Karpas-422 (cell line): ENCODE results near the gene LY86. TPM values are rescaled to one million over a fixed set of nuclear protein-coding genes. Genes with fewer than 3 reads are reported as not detected.

Experiments used
- DNase-seq: peaks from one replicate; pipeline ENCODE4 v3.0.0-alpha.2; 2015
- H2AFZ ChIP-seq: fragments of 200-600 bp; sonication (generic); 2 replicates; pipeline ENCODE4 v1.6.1; 2014; ENCODE audit warnings: antibody characterized with exemption, low read length, mixed read lengths
- H3K27ac ChIP-seq: fragments of 200-600 bp; sonication (generic); 2 replicates; pipeline ENCODE4 v1.5.1; 2014; ENCODE audit warnings: mild to moderate bottlenecking, low read length, moderate library complexity
- H3K27me3 ChIP-seq: fragments of 200-600 bp; sonication (generic); 2 replicates; pipeline ENCODE4 v1.6.1; 2014; ENCODE audit warnings: low read length, mixed read lengths
- H3K36me3 ChIP-seq: fragments of 200-600 bp; sonication (generic); 2 replicates; pipeline ENCODE4 v1.6.1; 2014; ENCODE audit warnings: low read length, mixed read lengths; ENCODE audit not compliant: insufficient read depth
- H3K4me1 ChIP-seq: fragments of 200-600 bp; sonication (generic); 2 replicates; pipeline ENCODE4 v1.6.1; 2014; ENCODE audit warnings: mild to moderate bottlenecking, low read length, mixed read lengths
- H3K4me2 ChIP-seq: fragments of 200-600 bp; sonication (generic); 2 replicates; pipeline ENCODE4 v1.6.1; 2014; ENCODE audit warnings: low read length, low read depth, mild to moderate bottlenecking; ENCODE audit not compliant: poor library complexity, severe bottlenecking
- H3K4me3 ChIP-seq: fragments of 200-600 bp; sonication (generic); 2 replicates; pipeline ENCODE4 v1.5.1; 2014; ENCODE audit warnings: mild to moderate bottlenecking, antibody characterized with exemption, low read length, mixed read lengths
- H3K79me2 ChIP-seq: fragments of 200-600 bp; sonication (generic); 2 replicates; pipeline ENCODE4 v1.6.1; 2014; ENCODE audit warnings: mild to moderate bottlenecking, low read length, mixed read lengths
- H3K9ac ChIP-seq: fragments of 200-600 bp; sonication (generic); 2 replicates; pipeline ENCODE4 v1.6.0; 2014; ENCODE audit warnings: low read length
- H3K9me2 ChIP-seq: fragments of 200-600 bp; sonication (generic), shearing (Covaris generic); replicated peaks from 2 replicates; pipeline ENCODE4 v1.6.0; 2014; ENCODE audit warnings: mild to moderate bottlenecking, low read length, moderate library complexity; ENCODE audit not compliant: insufficient read depth
- H3K9me3 ChIP-seq: fragments of 300-700, 200-600 bp; sonication (generic); 2 replicates; pipeline ENCODE4 v1.6.1; 2014; ENCODE audit warnings: low read length, mixed read lengths
- H4K20me1 ChIP-seq: fragments of 200-600 bp; sonication (generic); 2 replicates; pipeline ENCODE4 v1.6.1; 2014; ENCODE audit warnings: mild to moderate bottlenecking, antibody characterized with exemption, low read length, low read depth; ENCODE audit not compliant: insufficient read depth
- total RNA-seq: library from RNA; depleted of rRNA; stranded (reverse); fragments of >200 nt; shearing (Covaris generic); gene quantifications from 2 replicates; pipeline ENCODE4 v1.2.3, GENCODE V29; 2014; ENCODE audit warnings: low replicate concordance

LY86 gene
- total RNA-seq, 1 experiment from 2014 or later: 187 TPM

DNA sequence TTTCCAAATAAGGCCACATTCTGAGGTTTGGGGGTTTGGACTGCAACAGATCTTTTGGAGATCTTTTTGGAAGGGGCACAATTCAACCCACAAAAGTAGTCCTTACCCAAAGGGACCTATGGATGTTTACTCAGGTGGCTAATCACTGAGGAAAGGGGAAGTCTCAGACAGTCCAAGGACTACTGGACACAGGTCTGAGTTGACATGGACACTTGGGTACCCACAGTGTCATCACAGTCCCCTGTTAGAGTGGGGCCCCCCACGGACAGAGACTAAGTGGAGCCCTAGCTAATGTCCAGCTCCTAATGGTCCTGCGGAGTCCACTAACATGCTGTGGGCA lies 101.6 kb downstream of the LY86 start:
- DNase-seq: no peak
- H3K36me3 ChIP-seq: no peaks in the 10 kb centered on the region
- H3K4me3 ChIP-seq: no peak overlapping the region
- H3K9me3 ChIP-seq: no peaks in the 10 kb centered on the region
- no peak overlapping the region for H3K27ac ChIP-seq
- H3K27me3 ChIP-seq: no peaks in the 10 kb centered on the region
- H2AFZ ChIP-seq: no peak overlapping the region
- no peaks in the 10 kb centered on the region for H4K20me1 ChIP-seq
- no peak overlapping the region for H3K9ac ChIP-seq
- H3K4me1 ChIP-seq: peaks cover 11% of the 10 kb centered on the region
- H3K4me2 ChIP-seq: no peak overlapping the region
- no peaks in the 10 kb centered on the region for H3K79me2 ChIP-seq
- H3K9me2 ChIP-seq: no peaks in the 10 kb centered on the region

DNA sequence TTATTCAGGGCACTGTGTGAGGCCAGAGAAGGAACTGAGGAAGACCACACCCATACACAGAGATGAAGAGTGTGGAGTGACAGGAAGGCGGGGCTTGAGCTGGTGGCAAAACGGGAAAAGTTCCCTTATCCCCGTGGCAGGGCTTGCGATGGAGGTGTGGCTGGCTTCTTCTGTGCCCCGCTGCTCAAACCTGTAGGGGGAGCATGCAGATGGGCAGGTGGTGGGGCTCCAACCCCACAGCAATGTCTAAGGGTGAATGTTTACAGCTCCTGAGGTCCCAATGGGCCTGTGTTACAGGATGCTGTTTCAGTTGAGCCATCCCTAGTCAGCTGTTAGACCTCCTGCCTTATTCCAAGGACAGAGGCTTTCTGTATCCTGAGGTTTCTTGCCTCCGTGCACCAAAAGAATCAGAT lies 105.9 kb downstream of the LY86 start:
- no peaks in the 10 kb centered on the region for H3K9me3 ChIP-seq
- no peak overlapping the region for H3K27ac ChIP-seq
- H3K4me3 ChIP-seq: no peak overlapping the region
- H3K9ac ChIP-seq: no peak overlapping the region
- no peak overlapping the region for H3K4me2 ChIP-seq
- no peaks in the 10 kb centered on the region for H3K9me2 ChIP-seq
- H3K36me3 ChIP-seq: no peaks in the 10 kb centered on the region
- no peaks in the 10 kb centered on the region for H3K27me3 ChIP-seq
- no peaks in the 10 kb centered on the region for H3K4me1 ChIP-seq
- no peaks in the 10 kb centered on the region for H4K20me1 ChIP-seq
- DNase-seq: peak; percentile 46
- H2AFZ ChIP-seq: peak overlapping the region; percentile 39; the same call in 1 of the 2 replicates
- no peaks in the 10 kb centered on the region for H3K79me2 ChIP-seq

DNA sequence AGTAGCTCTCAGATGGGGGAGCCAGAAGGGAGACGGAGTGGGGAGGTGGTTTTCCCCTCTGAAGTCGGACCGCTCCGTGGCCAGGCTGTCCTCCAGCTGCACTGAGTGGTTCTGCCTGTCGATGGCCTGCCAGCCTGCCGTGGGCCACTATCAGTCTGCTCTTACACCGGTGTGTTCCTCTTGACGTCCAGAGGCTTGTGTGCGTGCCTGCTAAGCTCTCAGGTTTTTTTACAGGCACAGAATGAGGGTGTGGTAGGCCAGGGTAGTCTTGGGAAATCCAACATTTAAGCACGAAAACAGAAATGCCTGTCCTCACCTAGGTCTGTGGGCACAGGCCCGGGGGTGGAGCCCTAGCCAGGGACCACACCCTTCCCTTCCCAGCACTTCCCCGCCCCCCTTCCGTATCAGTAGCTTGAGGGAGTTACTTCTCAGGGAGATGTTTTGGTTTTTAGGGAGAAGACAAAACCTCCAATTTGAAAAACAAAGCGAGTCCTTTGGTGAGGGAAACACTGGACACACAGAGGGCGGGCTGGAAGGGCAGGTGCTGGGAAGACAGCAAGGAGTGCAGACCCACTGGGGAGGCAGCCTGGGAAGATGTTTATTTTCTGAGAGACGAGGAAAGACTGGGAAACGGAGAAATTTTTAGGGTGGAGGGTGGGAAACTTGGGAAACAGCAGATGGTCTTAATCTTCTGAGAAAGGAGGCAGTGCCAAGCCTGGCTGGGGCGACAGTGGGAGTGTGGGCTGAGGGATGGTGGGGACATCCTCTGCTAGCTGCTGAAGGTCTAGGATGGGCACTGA lies 106.5 kb downstream of the LY86 start:
- no peak for DNase-seq
- Histone ChIP-seq H2AFZ (no peak overlapping the region), H3K27ac (no peak overlapping the region), H3K9me3 (no peaks in the 10 kb centered on the region), H3K4me1 (no peaks in the 10 kb centered on the region), H3K9ac (no peak overlapping the region), H3K4me2 (no peak overlapping the region), H3K79me2 (no peaks in the 10 kb centered on the region), H3K9me2 (no peaks in the 10 kb centered on the region), H3K36me3 (no peaks in the 10 kb centered on the region), H3K27me3 (no peaks in the 10 kb centered on the region), H3K4me3 (no peak overlapping the region), H4K20me1 (no peaks in the 10 kb centered on the region)

GRCh38 chr6:6695625-6696276 lies 107.2 kb downstream of the LY86 start:
- no peak overlapping the region for H3K9ac ChIP-seq
- H4K20me1 ChIP-seq: no peaks in the 10 kb centered on the region
- H3K36me3 ChIP-seq: no peaks in the 10 kb centered on the region
- H2AFZ ChIP-seq: no peak overlapping the region
- no peak overlapping the region for H3K4me2 ChIP-seq
- H3K9me2 ChIP-seq: no peaks in the 10 kb centered on the region
- no peak overlapping the region for H3K4me3 ChIP-seq
- no peak overlapping the region for H3K27ac ChIP-seq
- no peaks in the 10 kb centered on the region for H3K27me3 ChIP-seq
- DNase-seq: no peak
- H3K79me2 ChIP-seq: no peaks in the 10 kb centered on the region
- H3K9me3 ChIP-seq: no peaks in the 10 kb centered on the region
- H3K4me1 ChIP-seq: no peaks in the 10 kb centered on the region

DNA sequence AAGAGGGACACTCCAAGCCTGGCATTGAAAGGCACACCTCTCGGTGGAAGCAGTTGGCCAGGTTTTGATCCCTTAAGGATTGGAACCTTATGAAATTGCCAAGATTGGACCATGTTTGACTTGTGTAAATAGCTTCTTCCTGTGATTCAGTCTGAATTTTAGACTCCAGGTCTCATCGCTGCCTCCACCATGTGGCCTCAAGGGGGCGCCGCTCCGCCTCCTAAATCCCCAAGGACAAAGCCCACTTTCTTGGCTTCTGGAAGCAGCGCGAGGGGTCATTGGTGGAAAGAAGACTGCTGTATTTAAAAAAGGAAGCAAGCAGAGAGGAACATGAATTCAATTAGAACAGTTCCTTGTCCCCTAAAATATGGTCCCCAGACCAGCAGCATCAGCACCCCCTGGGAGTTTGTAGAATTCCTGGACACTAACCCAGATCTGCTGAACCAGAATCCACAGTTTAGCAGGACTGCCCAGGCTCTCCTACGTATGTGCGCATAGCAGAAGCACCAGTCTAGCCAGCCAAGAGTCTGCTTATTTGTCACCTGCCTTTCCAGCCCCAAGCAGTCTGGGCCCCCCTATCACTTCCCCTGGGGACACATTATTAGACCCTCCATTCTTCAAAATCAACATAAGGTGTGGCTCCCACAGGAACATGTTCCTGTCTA lies 108.5 kb downstream of the LY86 start:
- H3K4me2 ChIP-seq: no peak overlapping the region
- no peak overlapping the region for H3K4me3 ChIP-seq
- H3K27ac ChIP-seq: no peak overlapping the region
- H3K9ac ChIP-seq: no peak overlapping the region
- no peaks in the 10 kb centered on the region for H3K27me3 ChIP-seq
- H3K36me3 ChIP-seq: no peaks in the 10 kb centered on the region
- H2AFZ ChIP-seq: no peak overlapping the region
- no peaks in the 10 kb centered on the region for H3K9me2 ChIP-seq
- H4K20me1 ChIP-seq: no peaks in the 10 kb centered on the region
- no peaks in the 10 kb centered on the region for H3K9me3 ChIP-seq
- H3K79me2 ChIP-seq: no peaks in the 10 kb centered on the region
- H3K4me1 ChIP-seq: no peaks in the 10 kb centered on the region
- peak; percentile 74 for DNase-seq

GRCh38 chr6:6697620-6698019 lies 109.1 kb downstream of the LY86 start:
- no peak overlapping the region for H3K27ac ChIP-seq
- H3K79me2 ChIP-seq: no peaks in the 10 kb centered on the region
- no peak for DNase-seq
- H3K4me3 ChIP-seq: no peak overlapping the region
- no peaks in the 10 kb centered on the region for H3K9me2 ChIP-seq
- H3K36me3 ChIP-seq: no peaks in the 10 kb centered on the region
- no peak overlapping the region for H3K4me2 ChIP-seq
- no peaks in the 10 kb centered on the region for H3K27me3 ChIP-seq
- no peaks in the 10 kb centered on the region for H3K9me3 ChIP-seq
- H3K9ac ChIP-seq: no peak overlapping the region
- H3K4me1 ChIP-seq: no peaks in the 10 kb centered on the region
- H4K20me1 ChIP-seq: no peaks in the 10 kb centered on the region
- H2AFZ ChIP-seq: no peak overlapping the region

- H2AFZ ChIP-seq: no peak overlapping the region
- no peak overlapping the region for H3K4me3 ChIP-seq
- no peak overlapping the region for H3K27ac ChIP-seq
- no peaks in the 10 kb centered on the region for H3K27me3 ChIP-seq
- H3K4me2 ChIP-seq: no peak overlapping the region
- no peak for DNase-seq
- H3K9me2 ChIP-seq: no peaks in the 10 kb centered on the region
- H3K9ac ChIP-seq: no peak overlapping the region
- no peaks in the 10 kb centered on the region for H4K20me1 ChIP-seq
- H3K9me3 ChIP-seq: no peaks in the 10 kb centered on the region
- no peaks in the 10 kb centered on the region for H3K36me3 ChIP-seq
- H3K4me1 ChIP-seq: no peaks in the 10 kb centered on the region
- H3K79me2 ChIP-seq: no peaks in the 10 kb centered on the region
Measured at GRCh38 chr6:6699741-6700367, 111.3 kb downstream of the LY86 start.
